Transverse colon (tissue), 4 donors: Measurements from ENCODE around the gene IWS1. TPM values are rescaled to one million over a fixed set of nuclear protein-coding genes. Genes with fewer than 3 reads are reported as not detected.

Experiments
- DNase-seq: peaks from one replicate; pipeline ENCODE4 v3.0.0-alpha.2; 2019
- H3K27ac ChIP-seq, 4 donors: fragments of 200-600 bp; sonication (generic); 2 replicates each; pipeline ENCODE4 v1.5.1; 2016 to 2018; ENCODE audit warnings: inconsistent platforms in 4 of 4
- H3K27me3 ChIP-seq: fragments of 200-600 bp; sonication (generic); 2 replicates; pipeline ENCODE4 v1.5.1; 2017; ENCODE audit warnings: inconsistent platforms
- H3K36me3 ChIP-seq, 4 donors: fragments of 200-600 bp; sonication (generic); 2 replicates each; pipeline ENCODE4 v1.5.1; 2017 to 2019; ENCODE audit warnings: inconsistent platforms in 4 of 4
- H3K4me1 ChIP-seq, 4 donors: fragments of 200-600 bp; sonication (generic); 2 replicates each; pipeline ENCODE4 v1.5.1; 2017 to 2020; ENCODE audit warnings: inconsistent platforms in 4 of 4
- H3K4me3 ChIP-seq, 4 donors: fragments of 200-600 bp; sonication (generic); 1 replicate in 1 of 4; 2 replicates in 3 of 4; pipeline versions ENCODE4 v1.5.1 to v1.6.1; 2017 to 2019; ENCODE audit warnings: inconsistent platforms in 4 of 4
- H3K9me3 ChIP-seq, 2 donors: fragments of 200-600 bp; sonication (generic); 2 replicates each; pipeline ENCODE4 v1.5.1; 2017 to 2019; ENCODE audit warnings: inconsistent platforms in 2 of 2
- CTCF ChIP-seq, 5 experiments: fragments of 200-600 bp in 3 of 5; fragments of 450-650 bp in 2 of 5; sonication (generic) in 3 of 5; IDR thresholded peaks; 1 replicate in 2 of 5; 2 replicates in 3 of 5; pipeline ENCODE4 v1.5.1; 2016 to 2017; ENCODE audit warnings: antibody characterized with exemption in 5 of 5, inconsistent platforms in 3 of 5, mild to moderate bottlenecking in 2 of 5, moderate library complexity in 1 of 5
- EP300 ChIP-seq: sonication (generic); formaldehyde crosslinking; IDR thresholded peaks from one replicate; pipeline ENCODE4 v1.6.1; 2017; ENCODE audit warnings: antibody characterized with exemption, low read depth
- POLR2A ChIP-seq: fragments of 450-650 bp; IDR thresholded peaks from one replicate; pipeline ENCODE4 v1.6.1; 2016; ENCODE audit warnings: antibody characterized with exemption, mild to moderate bottlenecking, moderate library complexity
- POLR2AphosphoS5 ChIP-seq, 3 donors: sonication (generic); formaldehyde crosslinking; IDR thresholded peaks; one replicate each; pipeline ENCODE4 v1.6.1; 2016; ENCODE audit warnings: antibody characterized with exemption in 3 of 3
- WGBS, 2 donors: methylation state at CpG; one replicate each; pipeline ENCODE4 v1.1.5; 2018; ENCODE audit warnings: low coverage in 1 of 2; 5-methylcytosine and 5-hydroxymethylcytosine counted together
- in situ Hi-C, 4 donors: fragments of 200-750 bp; cut with MboI; loops; one replicate each; pipeline versions ENCODE4 v1.15.0 to v1.15.1; 2017; ENCODE audit warnings: low sequenced_read_pairs in 3 of 4, low pct_ligation_motif_present in 1 of 4, low pct_unique_long_range_greater_than_20kb in 1 of 4
- intact Hi-C: fragments of 100-400 bp; cut with DNase I; formaldehyde crosslinking; loops from one replicate; pipeline ENCODE4 v1.15.1; 2023; ENCODE audit warnings: low total_unique reads
- total RNA-seq, 4 donors: library from RNA; depleted of rRNA; stranded (reverse); fragments of >200 nt; gene quantifications; one replicate each; pipeline ENCODE4 v1.1.0, GENCODE V29; 2016

IWS1 gene
- total RNA-seq, 4 donors from 2014 or later: 27.3 to 139 (median 45.4) TPM

- intact Hi-C loops: no loop called here
Measured at GRCh38 chr2:127448526-127448925, 77.8 kb downstream of the IWS1 start.

GRCh38 chr2:127439343-127439742 is 86.9 kb downstream of the IWS1 start:
- Histone ChIP-seq H3K27ac (no peak overlapping the region), H3K4me3 (no peak overlapping the region), H3K9me3 (peaks cover 0 to 4% of the 10 kb centered on the region in 2 donors), H3K27me3 (no peaks in the 10 kb centered on the region), H3K4me1 (peaks cover 0 to 9% (median 6%) of the 10 kb centered on the region in 4 donors), H3K36me3 (no peaks in the 10 kb centered on the region)
- 88% methylated on average over 5 of the region's 5 CpGs; no CpG with 5 or more reads in 1 of the 2 donors for WGBS, 2 donors
- intact Hi-C loops: no loop called here
- TF ChIP-seq POLR2A (no peak), POLR2AphosphoS5 (IDR thresholded peaks at IDR 0.05) (no peak), EP300 (no peak), CTCF (IDR thresholded peaks at IDR 0.05) (no peak)
- no peak for DNase-seq
- in situ Hi-C loops: no loop called here

More at GRCh38 chr2:127448526-127448925, 77.8 kb downstream of the IWS1 start:
- Histone ChIP-seq H3K36me3 (no peaks in the 10 kb centered on the region), H3K4me1 (no peaks in the 10 kb centered on the region), H3K27me3 (no peaks in the 10 kb centered on the region), H3K9me3 (no peaks in the 10 kb centered on the region), H3K27ac (no peak overlapping the region), H3K4me3 (no peak overlapping the region)
- 88 to 89% methylated on average over 2 of the region's 2 CpGs for WGBS, 2 donors
- no peak for DNase-seq
- TF ChIP-seq CTCF (IDR thresholded peaks at IDR 0.05) (no peak), POLR2A (no peak), POLR2AphosphoS5 (IDR thresholded peaks at IDR 0.05) (no peak), EP300 (no peak)
- in situ Hi-C loops: no loop called here

- 0 to 73% methylated on average over 1 to 13 of the region's 13 CpGs for WGBS, 2 donors
- Histone ChIP-seq H3K27me3 (no peaks in the 10 kb centered on the region), H3K27ac (peak overlapping the region in 2 of 4 donors; percentile 33 to 36), H3K36me3 (no peaks in the 10 kb centered on the region), H3K9me3 (peaks cover 0 to 4% of the 10 kb centered on the region in 2 donors), H3K4me1 (peaks cover 0 to 9% (median 6%) of the 10 kb centered on the region in 4 donors), H3K4me3 (no peak overlapping the region)
- in situ Hi-C loops: no loop called here
- intact Hi-C loops: no loop called here
- peak; percentile 32 for DNase-seq
- TF ChIP-seq CTCF (IDR thresholded peaks at IDR 0.05) (no peak), EP300 (no peak), POLR2A (no peak), POLR2AphosphoS5 (IDR thresholded peaks at IDR 0.05) (no peak)
Measured at GRCh38 chr2:127437781-127438726, 88.2 kb downstream of the IWS1 start.

GRCh38 chr2:127437056-127437455 is 89.2 kb downstream of the IWS1 start:
- H3K27ac ChIP-seq: no peak overlapping the region

More at GRCh38 chr2:127437056-127437455, 89.2 kb downstream of the IWS1 start:
- no peak for DNase-seq
- intact Hi-C loops: no loop called here
- no peak overlapping the region for H3K4me3 ChIP-seq
- in situ Hi-C loops: no loop called here
- H3K9me3 ChIP-seq: peaks cover 0 to 4% of the 10 kb centered on the region in 2 donors
- WGBS, 2 donors: 87 to 90% methylated on average over 3 to 9 of the region's 9 CpGs
- TF ChIP-seq EP300 (no peak), POLR2AphosphoS5 (IDR thresholded peaks at IDR 0.05) (no peak), CTCF (IDR thresholded peaks at IDR 0.05) (no peak), POLR2A (no peak)
- H3K27me3 ChIP-seq: no peaks in the 10 kb centered on the region
- peaks cover 0 to 9% (median 6%) of the 10 kb centered on the region in 4 donors for H3K4me1 ChIP-seq
- H3K36me3 ChIP-seq: no peaks in the 10 kb centered on the region
